Neural cell (in vitro differentiated cells): Measurements from ENCODE around the gene WDR31.

Experiments used
- CTCF ChIP-seq: fragments of 450-650 bp; IDR thresholded peaks from 2 replicates; pipeline ENCODE4 v1.5.1; 2014; ENCODE audit warnings: antibody characterized with exemption, mild to moderate bottlenecking, moderate library complexity; ENCODE audit not compliant: poor library complexity, severe bottlenecking
- EP300 ChIP-seq: fragments of 450-650 bp; conservative IDR thresholded peaks from 2 replicates; pipeline ENCODE4 v1.6.1; 2014; ENCODE audit warnings: antibody characterized with exemption, mild to moderate bottlenecking, moderate library complexity; ENCODE audit not compliant: poor library complexity, severe bottlenecking
- EZH2 ChIP-seq: fragments of 200-600, 300-800 bp; shearing (Covaris generic), sonication (generic); IDR thresholded peaks from 2 replicates; pipeline ENCODE4 v1.6.1; 2014; ENCODE audit warnings: antibody characterized with exemption, low read length, borderline replicate concordance, mild to moderate bottlenecking; ENCODE audit not compliant: insufficient read depth, poor library complexity, severe bottlenecking
- POLR2AphosphoS5 ChIP-seq: IDR thresholded peaks from 2 replicates; pipeline ENCODE4 v1.6.1; 2012
- RAD21 ChIP-seq: fragments of 450-650 bp; conservative IDR thresholded peaks from 2 replicates; pipeline ENCODE4 v1.6.1; 2014; ENCODE audit warnings: antibody characterized with exemption, mild to moderate bottlenecking, moderate library complexity
- SMC3 ChIP-seq: fragments of 450-650 bp; conservative IDR thresholded peaks from 2 replicates; pipeline ENCODE4 v1.6.1; 2014; ENCODE audit warnings: antibody characterized with exemption, mild to moderate bottlenecking, moderate library complexity; ENCODE audit not compliant: poor library complexity
- TF ChIP-seq, protein P1 (sequence below): IDR thresholded peaks from 2 replicates; pipeline ENCODE4 v1.6.1; 2012; ENCODE audit warnings: borderline replicate concordance

DNA sequence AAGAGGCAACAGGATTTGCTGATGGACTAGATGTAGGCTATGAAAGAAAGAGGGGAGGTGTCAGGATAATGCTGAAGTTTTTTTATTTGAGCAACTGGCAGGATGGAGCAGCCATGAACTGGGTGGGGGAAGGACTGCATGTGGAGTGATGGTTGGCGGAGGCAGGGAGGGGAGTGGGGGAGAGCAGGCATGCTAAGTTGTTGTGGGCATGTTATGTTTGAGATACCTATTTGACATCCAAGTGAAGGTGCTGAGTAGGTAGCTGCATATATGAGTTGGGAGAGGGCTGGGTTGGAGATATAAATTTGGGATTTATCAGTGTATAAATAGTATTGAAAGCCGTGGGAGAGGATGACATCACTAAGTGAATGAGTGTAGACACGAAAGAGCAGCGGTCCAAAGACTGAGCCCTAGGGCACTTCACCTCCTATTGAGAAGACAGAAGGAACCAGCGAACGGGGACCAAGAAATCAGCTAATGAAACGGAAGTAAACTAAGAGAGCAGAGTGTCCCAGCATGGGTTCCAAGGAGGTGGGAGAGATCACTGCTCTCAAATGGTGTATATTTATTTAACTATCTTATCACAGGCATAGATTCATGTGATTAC is 16.7 kb upstream of the WDR31 start:
- no peak for TF ChIP-seq EP300
- no peak for TF ChIP-seq CTCF
- no peak for TF ChIP-seq POLR2AphosphoS5
- TF ChIP-seq EZH2: no peak
- no peak for TF ChIP-seq SMC3
- TF ChIP-seq, protein P1, sequence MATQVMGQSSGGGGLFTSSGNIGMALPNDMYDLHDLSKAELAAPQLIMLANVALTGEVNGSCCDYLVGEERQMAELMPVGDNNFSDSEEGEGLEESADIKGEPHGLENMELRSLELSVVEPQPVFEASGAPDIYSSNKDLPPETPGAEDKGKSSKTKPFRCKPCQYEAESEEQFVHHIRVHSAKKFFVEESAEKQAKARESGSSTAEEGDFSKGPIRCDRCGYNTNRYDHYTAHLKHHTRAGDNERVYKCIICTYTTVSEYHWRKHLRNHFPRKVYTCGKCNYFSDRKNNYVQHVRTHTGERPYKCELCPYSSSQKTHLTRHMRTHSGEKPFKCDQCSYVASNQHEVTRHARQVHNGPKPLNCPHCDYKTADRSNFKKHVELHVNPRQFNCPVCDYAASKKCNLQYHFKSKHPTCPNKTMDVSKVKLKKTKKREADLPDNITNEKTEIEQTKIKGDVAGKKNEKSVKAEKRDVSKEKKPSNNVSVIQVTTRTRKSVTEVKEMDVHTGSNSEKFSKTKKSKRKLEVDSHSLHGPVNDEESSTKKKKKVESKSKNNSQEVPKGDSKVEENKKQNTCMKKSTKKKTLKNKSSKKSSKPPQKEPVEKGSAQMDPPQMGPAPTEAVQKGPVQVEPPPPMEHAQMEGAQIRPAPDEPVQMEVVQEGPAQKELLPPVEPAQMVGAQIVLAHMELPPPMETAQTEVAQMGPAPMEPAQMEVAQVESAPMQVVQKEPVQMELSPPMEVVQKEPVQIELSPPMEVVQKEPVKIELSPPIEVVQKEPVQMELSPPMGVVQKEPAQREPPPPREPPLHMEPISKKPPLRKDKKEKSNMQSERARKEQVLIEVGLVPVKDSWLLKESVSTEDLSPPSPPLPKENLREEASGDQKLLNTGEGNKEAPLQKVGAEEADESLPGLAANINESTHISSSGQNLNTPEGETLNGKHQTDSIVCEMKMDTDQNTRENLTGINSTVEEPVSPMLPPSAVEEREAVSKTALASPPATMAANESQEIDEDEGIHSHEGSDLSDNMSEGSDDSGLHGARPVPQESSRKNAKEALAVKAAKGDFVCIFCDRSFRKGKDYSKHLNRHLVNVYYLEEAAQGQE: no peak
- no peak for TF ChIP-seq RAD21
